ENCODE measurements around the gene ZNF502. TPM values are rescaled to one million over a fixed set of nuclear protein-coding genes. Genes with fewer than 3 reads are reported as not detected.

The ZNF502 gene
- total and polyA plus RNA-seq, 2 of the 13 experiments (the other 11 are each of a cell fraction or from before 2014, with no cell fraction given): not detected

GRCh38 chr3:44729384-44729910, 17.0 kb downstream of the ZNF502 start, which contains the start of gene ZNF501 (continued):
- no peak; the same call in 1 of the 2 replicates for TF ChIP-seq ZNF670 (CRISPR knock-in tag; IDR thresholded peaks at IDR 0.05; ENCODE audit: borderline replicate concordance)
- no peak for TF ChIP-seq ZNF879 (CRISPR knock-in tag; IDR thresholded peaks at IDR 0.05)
- no peak for TF ChIP-seq PAX8 (CRISPR knock-in tag; IDR thresholded peaks at IDR 0.05; ENCODE audit: borderline replicate concordance)
- TF ChIP-seq KLF13 (CRISPR knock-in tag; IDR thresholded peaks at IDR 0.05): peak; percentile 50; the same call in 1 of the 2 replicates
- TF ChIP-seq, protein P1, sequence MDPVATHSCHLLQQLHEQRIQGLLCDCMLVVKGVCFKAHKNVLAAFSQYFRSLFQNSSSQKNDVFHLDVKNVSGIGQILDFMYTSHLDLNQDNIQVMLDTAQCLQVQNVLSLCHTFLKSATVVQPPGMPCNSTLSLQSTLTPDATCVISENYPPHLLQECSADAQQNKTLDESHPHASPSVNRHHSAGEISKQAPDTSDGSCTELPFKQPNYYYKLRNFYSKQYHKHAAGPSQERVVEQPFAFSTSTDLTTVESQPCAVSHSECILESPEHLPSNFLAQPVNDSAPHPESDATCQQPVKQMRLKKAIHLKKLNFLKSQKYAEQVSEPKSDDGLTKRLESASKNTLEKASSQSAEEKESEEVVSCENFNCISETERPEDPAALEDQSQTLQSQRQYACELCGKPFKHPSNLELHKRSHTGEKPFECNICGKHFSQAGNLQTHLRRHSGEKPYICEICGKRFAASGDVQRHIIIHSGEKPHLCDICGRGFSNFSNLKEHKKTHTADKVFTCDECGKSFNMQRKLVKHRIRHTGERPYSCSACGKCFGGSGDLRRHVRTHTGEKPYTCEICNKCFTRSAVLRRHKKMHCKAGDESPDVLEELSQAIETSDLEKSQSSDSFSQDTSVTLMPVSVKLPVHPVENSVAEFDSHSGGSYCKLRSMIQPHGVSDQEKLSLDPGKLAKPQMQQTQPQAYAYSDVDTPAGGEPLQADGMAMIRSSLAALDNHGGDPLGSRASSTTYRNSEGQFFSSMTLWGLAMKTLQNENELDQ (CRISPR knock-in tag; IDR thresholded peaks at IDR 0.05; ENCODE audit: borderline replicate concordance): no peak
- no peak for TF ChIP-seq NONO (IDR thresholded peaks at IDR 0.05)
- peak; percentile 85 for TF ChIP-seq NONO (CRISPR knock-in tag; conservative IDR thresholded peaks at IDR 0.05)
- no peak for TF ChIP-seq SCMH1 (CRISPR knock-in tag; IDR thresholded peaks at IDR 0.05; ENCODE audit: borderline replicate concordance)
- peak; percentile 72; the same call in 1 of the 2 replicates for TF ChIP-seq ATF7-NPFF (CRISPR knock-in tag; IDR thresholded peaks at IDR 0.05; ENCODE audit: low read depth)
- TF ChIP-seq ADNP (CRISPR knock-in tag; IDR thresholded peaks at IDR 0.05): 0 out of 2 replicates have a peak, but pooled peaks have one; percentile 28
- peak; percentile 80 for TF ChIP-seq SALL1 (CRISPR knock-in tag; IDR thresholded peaks at IDR 0.05)
- peak; percentile 42; the same call in 1 of the 2 replicates for TF ChIP-seq SIN3B (IDR thresholded peaks at IDR 0.05; ENCODE audit: low read length)
- no peak for TF ChIP-seq SMARCE1 (IDR thresholded peaks at IDR 0.05; ENCODE audit: borderline replicate concordance)
- TF ChIP-seq ZMYM3 (CRISPR knock-in tag; IDR thresholded peaks at IDR 0.05): peak; percentile 73
- TF ChIP-seq ZNF138 (CRISPR knock-in tag; IDR thresholded peaks at IDR 0.05; ENCODE audit: low read depth): peak; percentile 59; the same call in 1 of the 2 replicates
- no peak for TF ChIP-seq GRHL1 (CRISPR knock-in tag; conservative IDR thresholded peaks at IDR 0.05)
- no peak for TF ChIP-seq CAMTA2 (CRISPR knock-in tag; IDR thresholded peaks at IDR 0.05; ENCODE audit: borderline replicate concordance)
- TF ChIP-seq, protein P2, sequence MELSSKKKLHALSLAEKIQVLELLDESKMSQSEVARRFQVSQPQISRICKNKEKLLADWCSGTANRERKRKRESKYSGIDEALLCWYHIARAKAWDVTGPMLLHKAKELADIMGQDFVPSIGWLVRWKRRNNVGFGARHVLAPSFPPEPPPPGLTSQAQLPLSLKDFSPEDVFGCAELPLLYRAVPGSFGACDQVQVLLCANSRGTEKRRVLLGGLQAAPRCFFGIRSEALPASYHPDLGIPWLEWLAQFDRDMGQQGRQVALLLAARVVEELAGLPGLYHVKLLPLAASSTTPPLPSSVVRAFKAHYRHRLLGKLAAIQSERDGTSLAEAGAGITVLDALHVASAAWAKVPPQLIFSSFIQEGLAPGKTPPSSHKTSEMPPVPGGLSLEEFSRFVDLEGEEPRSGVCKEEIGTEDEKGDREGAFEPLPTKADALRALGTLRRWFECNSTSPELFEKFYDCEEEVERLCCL (CRISPR knock-in tag; IDR thresholded peaks at IDR 0.05; ENCODE audit: borderline replicate concordance): no peak
- TF ChIP-seq CBX1 (IDR thresholded peaks at IDR 0.05; ENCODE audit: low read depth): peak; percentile 85
- TF ChIP-seq, protein P3, sequence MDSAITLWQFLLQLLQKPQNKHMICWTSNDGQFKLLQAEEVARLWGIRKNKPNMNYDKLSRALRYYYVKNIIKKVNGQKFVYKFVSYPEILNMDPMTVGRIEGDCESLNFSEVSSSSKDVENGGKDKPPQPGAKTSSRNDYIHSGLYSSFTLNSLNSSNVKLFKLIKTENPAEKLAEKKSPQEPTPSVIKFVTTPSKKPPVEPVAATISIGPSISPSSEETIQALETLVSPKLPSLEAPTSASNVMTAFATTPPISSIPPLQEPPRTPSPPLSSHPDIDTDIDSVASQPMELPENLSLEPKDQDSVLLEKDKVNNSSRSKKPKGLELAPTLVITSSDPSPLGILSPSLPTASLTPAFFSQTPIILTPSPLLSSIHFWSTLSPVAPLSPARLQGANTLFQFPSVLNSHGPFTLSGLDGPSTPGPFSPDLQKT (CRISPR knock-in tag; IDR thresholded peaks at IDR 0.05; ENCODE audit: borderline replicate concordance): no peak
- peak; percentile 77 for TF ChIP-seq HOMEZ (CRISPR knock-in tag; IDR thresholded peaks at IDR 0.05; ENCODE audit: low read depth)
- TF ChIP-seq ZNF510 (CRISPR knock-in tag; IDR thresholded peaks at IDR 0.05; ENCODE audit: low read depth): peak; percentile 90
- TF ChIP-seq SMYD3 (CRISPR knock-in tag; IDR thresholded peaks at IDR 0.05): 0 out of 2 replicates have a peak, but pooled peaks have one; percentile 66

Measured in HepG2 (cell line).